LNCAP (cell line): Measurements from ENCODE around the gene CENPH.

Experiments used
- TF ChIP-seq, protein P1 (sequence below): fragments of 450-650 bp; IDR thresholded peaks from 2 replicates; pipeline ENCODE4 v1.5.1; 2017; ENCODE audit warnings: mild to moderate bottlenecking

The CENPH gene

DNA sequence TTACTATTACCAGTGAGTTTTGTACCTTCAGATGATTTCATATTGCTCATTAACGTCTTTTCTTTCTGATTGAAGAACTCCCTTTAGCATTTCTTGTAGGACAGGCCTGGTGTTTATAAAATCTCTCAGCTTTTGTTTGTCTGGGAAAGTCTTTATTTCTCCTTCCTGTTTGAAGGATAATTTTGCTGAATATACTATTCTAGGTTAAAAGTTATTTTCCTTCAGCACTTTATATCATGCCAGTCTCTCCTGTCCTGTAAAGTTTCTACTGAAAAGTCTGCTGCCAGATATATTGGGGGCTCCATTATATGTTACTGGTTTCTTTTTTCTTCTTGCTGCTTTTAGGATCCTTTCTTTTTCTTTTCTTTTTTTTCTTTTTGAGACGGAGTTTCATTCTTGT, 58.6 kb downstream of the CENPH start:
- TF ChIP-seq, protein P1, sequence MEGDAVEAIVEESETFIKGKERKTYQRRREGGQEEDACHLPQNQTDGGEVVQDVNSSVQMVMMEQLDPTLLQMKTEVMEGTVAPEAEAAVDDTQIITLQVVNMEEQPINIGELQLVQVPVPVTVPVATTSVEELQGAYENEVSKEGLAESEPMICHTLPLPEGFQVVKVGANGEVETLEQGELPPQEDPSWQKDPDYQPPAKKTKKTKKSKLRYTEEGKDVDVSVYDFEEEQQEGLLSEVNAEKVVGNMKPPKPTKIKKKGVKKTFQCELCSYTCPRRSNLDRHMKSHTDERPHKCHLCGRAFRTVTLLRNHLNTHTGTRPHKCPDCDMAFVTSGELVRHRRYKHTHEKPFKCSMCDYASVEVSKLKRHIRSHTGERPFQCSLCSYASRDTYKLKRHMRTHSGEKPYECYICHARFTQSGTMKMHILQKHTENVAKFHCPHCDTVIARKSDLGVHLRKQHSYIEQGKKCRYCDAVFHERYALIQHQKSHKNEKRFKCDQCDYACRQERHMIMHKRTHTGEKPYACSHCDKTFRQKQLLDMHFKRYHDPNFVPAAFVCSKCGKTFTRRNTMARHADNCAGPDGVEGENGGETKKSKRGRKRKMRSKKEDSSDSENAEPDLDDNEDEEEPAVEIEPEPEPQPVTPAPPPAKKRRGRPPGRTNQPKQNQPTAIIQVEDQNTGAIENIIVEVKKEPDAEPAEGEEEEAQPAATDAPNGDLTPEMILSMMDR: no peak

DNA sequence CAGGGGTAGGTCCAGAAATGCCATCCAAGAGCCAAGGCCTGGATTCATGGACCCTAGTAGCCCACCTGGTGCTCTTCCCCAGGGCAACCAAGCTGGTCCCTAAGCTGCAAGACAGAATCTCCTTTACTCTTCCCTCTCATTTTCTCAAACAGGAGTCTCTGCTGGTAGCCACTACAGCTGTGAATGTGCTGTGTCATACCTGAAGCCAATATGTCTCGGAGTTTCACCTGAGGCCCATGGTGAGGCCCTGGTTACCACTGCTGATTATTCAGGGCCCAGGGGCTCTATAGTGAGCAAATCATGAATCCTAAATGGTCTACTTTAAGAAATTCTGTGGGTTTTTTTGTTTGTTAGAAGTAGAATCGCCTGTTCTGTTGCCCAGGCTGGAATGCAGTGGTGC, 61.2 kb downstream of the CENPH start:
- TF ChIP-seq, protein P1: no peak

DNA sequence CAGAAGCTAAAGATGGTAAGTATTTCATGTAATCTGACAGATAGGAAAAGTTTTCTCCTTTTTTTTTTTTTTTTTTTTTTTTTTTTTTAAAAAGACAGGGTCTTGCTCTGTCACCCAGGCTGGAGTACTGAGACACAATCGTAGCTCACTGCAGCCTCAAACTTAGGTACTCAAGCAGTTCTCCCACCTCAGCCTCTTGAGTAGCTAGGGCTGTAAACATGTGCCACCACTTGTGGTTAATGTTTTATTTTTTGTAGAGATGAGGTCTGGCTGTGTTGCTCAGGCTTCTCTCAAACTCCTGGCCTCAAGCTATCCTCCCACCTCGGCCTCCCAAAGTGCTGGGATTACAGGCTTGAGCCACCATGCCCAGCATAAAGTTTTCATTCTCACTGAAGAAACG, 63.1 kb downstream of the CENPH start:
- TF ChIP-seq, protein P1: no peak

DNA sequence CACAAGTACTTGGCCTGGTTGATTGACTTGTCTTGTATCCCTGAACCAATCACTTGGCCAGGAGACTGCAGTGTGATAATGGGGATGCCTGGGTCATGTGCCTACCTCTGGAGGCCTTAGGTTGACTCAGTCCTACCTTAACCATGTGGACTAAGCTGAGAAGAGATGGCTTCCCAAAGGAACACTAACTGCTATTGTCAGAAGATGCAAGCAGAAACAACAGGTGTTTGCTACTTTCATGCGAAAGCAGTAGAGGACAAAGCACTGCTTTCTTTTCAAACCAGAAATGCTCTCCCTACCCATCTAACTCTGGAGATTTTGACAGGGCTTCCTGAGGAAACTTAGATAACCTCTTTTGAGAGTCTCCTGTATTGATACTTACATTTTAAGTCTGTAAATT, 68.2 kb downstream of the CENPH start:
- TF ChIP-seq, protein P1: no peak
